Measurements from ENCODE around the gene CRYBA2. TPM values are rescaled to one million over a fixed set of nuclear protein-coding genes. Genes with fewer than 3 reads are reported as not detected.

Gene CRYBA2
- total and polyA plus RNA-seq, 2 of the 8 experiments (the other 6 are each of a cell fraction or from before 2014, with no cell fraction given), result not detected

DNA sequence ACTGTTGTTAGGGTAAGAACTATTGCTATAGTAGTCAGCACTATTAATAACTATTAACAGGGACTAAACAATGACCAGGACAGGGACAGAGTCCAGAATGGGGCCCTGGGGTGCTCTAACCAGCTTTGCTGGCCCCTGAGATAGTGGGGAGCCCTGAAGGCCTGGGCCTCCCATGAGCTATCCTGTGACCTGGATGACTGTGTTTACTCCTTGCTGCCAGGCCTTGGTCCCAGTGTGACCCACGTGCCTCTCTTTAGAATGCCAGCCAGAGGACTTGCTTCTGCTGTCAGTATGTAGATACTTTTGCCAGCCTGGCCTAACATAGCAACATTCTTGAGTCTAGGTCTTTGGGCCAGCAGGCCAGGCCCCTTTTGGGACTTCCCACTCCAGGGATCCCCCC lies 22.3 kb downstream of the CRYBA2 start:
- ChIA-PET CTCF (ENCODE audit: partially characterized antibody) (interaction anchor here (1.0 to 1.6 kb wide), 5 partner anchors 8 to 149 kb away, joined by 3 to 6 read pairs (median 4); no protein-coding TSS in a partner anchor), POLR2A (ENCODE audit: partially characterized antibody) (no interaction called here)
- Histone ChIP-seq H3K9me3 (ENCODE audit: insufficient read depth in 2 of 2, low read depth in 1 of 2, low read length in 1 of 2) (no peaks in the 10 kb centered on the region), H3K56ac (replicated peaks; ENCODE audit: insufficient read length, low read depth, low read length) (no peak overlapping the region), H2AK5ac (ENCODE audit: low read depth, low read length) (no peak overlapping the region), H3K27me3 (replicated peaks in 1 of 4; ENCODE audit: control insufficient read depth in 3 of 4, extremely low read depth in 1 of 4, insufficient read depth in 3 of 4, low read length in 3 of 4) (peaks cover 0 to 30% (median 5%) of the 10 kb centered on the region in 4 experiments; a peak in 6 of 7 replicates), H3K4ac (replicated peaks; ENCODE audit: insufficient read length, low read depth, low read length) (no peak overlapping the region), H4K91ac (replicated peaks; ENCODE audit: insufficient read length, low read length) (no peak overlapping the region), H3K23me2 (ENCODE audit: low read depth, low read length) (no peaks in the 10 kb centered on the region), H3K14ac (ENCODE audit: insufficient read length) (no peak overlapping the region), H4K5ac (ENCODE audit: insufficient read length, low read depth, low read length) (no peak overlapping the region), H2BK5ac (ENCODE audit: low read depth, low read length) (no peak overlapping the region), H3K36me3 (ENCODE audit: control insufficient read depth in 2 of 4, insufficient read depth in 4 of 4, low read length in 3 of 4) (no peaks in the 10 kb centered on the region), H4K8ac (ENCODE audit: extremely low read depth, insufficient read depth, low read length) (no peak overlapping the region), H2BK12ac (ENCODE audit: low read depth, low read length) (no peak overlapping the region), H2BK120ac (replicated peaks; ENCODE audit: low read depth, low read length) (no peak overlapping the region), H3K23ac (ENCODE audit: insufficient read length) (no peak overlapping the region), H2BK15ac (ENCODE audit: low read length) (no peak overlapping the region), H3K9ac (replicated peaks in 1 of 4; ENCODE audit: extremely low read depth in 1 of 4, low read depth in 3 of 4, low read length in 3 of 4) (no peak overlapping the region), H2AFZ (ENCODE audit: low read length) (no peak overlapping the region), H3K4me3 (ENCODE audit: extremely low read depth in 1 of 4, insufficient read depth in 2 of 4, low read depth in 3 of 4, low read length in 4 of 4) (no peak overlapping the region), H3K4me2 (ENCODE audit: insufficient read depth in 1 of 2, low read depth in 2 of 2, low read length in 2 of 2) (no peak overlapping the region), H4K20me1 (replicated peaks in 1 of 2; ENCODE audit: control insufficient read depth in 1 of 2, insufficient read depth in 2 of 2, low read length in 2 of 2) (peaks cover 2 to 4% of the 10 kb centered on the region in 2 experiments), H3K79me2 (ENCODE audit: control insufficient read depth in 1 of 2, insufficient read depth in 2 of 2, low read length in 2 of 2) (no peaks in the 10 kb centered on the region), H2BK20ac (ENCODE audit: low read length) (no peak overlapping the region), H3K27ac (ENCODE audit: low read depth, low read length) (no peak overlapping the region), H3K4me1 (replicated peaks in 1 of 4; ENCODE audit: control insufficient read depth in 3 of 4, insufficient read depth in 4 of 4, low read length in 3 of 4) (no peaks in the 10 kb centered on the region), H3K18ac (ENCODE audit: extremely low read depth, low read length) (no peak overlapping the region), H3K79me1 (ENCODE audit: low read depth, low read length) (no peaks in the 10 kb centered on the region)
- DNase-seq (ENCODE audit: low read depth in 1 of 2, low spot score in 2 of 2) (no peak), FAIRE-seq (no peak)
- 50% methylated on average over 1 of the region's 1 CpG; no CpG with 5 or more reads in 1 of the 2 experiments for WGBS, 2 experiments (ENCODE audit: extremely low coverage in 1 of 2, insufficient coverage in 1 of 2, insufficient read length in 1 of 2, insufficient replicate concordance in 2 of 2, low coverage in 1 of 2, low lambda C conversion rate in 2 of 2, missing lambda C conversion rate in 1 of 2)
- TF ChIP-seq CBX5 (IDR thresholded peaks at IDR 0.05; ENCODE audit: low read depth, low read length), result no peak
- no peak for TF ChIP-seq EGR1 (IDR thresholded peaks at IDR 0.05; ENCODE audit: borderline replicate concordance, low read depth, low read length)
- TF ChIP-seq RAD21 (IDR thresholded peaks at IDR 0.05 in 1 of 2, conservative IDR thresholded peaks at IDR 0.05 in 1 of 2; ENCODE audit: low read depth in 2 of 2, low read length in 2 of 2), result no peak
- TF ChIP-seq RNF2 (IDR thresholded peaks at IDR 0.05; ENCODE audit: borderline replicate concordance, low read depth, low read length, missing control alignments, poor library complexity, severe bottlenecking), result no peak
- no peak for TF ChIP-seq SP1 (IDR thresholded peaks at IDR 0.05; ENCODE audit: low read depth, low read length)
- no peak for TF ChIP-seq KDM5A (IDR thresholded peaks at IDR 0.05; ENCODE audit: low read length)
- TF ChIP-seq POLR2A (IDR thresholded peaks at IDR 0.05; ENCODE audit: control extremely low read depth in 1 of 2, low read depth in 2 of 2, low read length in 2 of 2), result no peak
- TF ChIP-seq SAP30 (IDR thresholded peaks at IDR 0.05; ENCODE audit: insufficient read depth, insufficient replicate concordance, low read length), result no peak
- no peak for TF ChIP-seq ASH2L (IDR thresholded peaks at IDR 0.05; ENCODE audit: low read length)
- TF ChIP-seq, protein P1, sequence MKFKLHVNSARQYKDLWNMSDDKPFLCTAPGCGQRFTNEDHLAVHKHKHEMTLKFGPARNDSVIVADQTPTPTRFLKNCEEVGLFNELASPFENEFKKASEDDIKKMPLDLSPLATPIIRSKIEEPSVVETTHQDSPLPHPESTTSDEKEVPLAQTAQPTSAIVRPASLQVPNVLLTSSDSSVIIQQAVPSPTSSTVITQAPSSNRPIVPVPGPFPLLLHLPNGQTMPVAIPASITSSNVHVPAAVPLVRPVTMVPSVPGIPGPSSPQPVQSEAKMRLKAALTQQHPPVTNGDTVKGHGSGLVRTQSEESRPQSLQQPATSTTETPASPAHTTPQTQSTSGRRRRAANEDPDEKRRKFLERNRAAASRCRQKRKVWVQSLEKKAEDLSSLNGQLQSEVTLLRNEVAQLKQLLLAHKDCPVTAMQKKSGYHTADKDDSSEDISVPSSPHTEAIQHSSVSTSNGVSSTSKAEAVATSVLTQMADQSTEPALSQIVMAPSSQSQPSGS (IDR thresholded peaks at IDR 0.05; ENCODE audit: low read length), result no peak
- no peak for TF ChIP-seq BACH1 (IDR thresholded peaks at IDR 0.05; ENCODE audit: low read length)
- no peak for TF ChIP-seq EZH2 (IDR thresholded peaks at IDR 0.05; ENCODE audit: low read depth, low read length, severe bottlenecking)
- TF ChIP-seq BRCA1 (IDR thresholded peaks at IDR 0.05; ENCODE audit: low read depth, low read length), result no peak
